22Rv1 (cell line): ENCODE data around the gene CCDC73.

Source experiments
- CTCF ChIP-seq: fragments of 450-650 bp; IDR thresholded peaks from 2 replicates; pipeline ENCODE4 v1.5.1; 2017; ENCODE audit warnings: mild to moderate bottlenecking
- ZFX ChIP-seq: fragments of 450-650 bp; IDR thresholded peaks from 2 replicates; pipeline ENCODE4 v1.6.1; 2017; ENCODE audit warnings: antibody characterized with exemption, borderline replicate concordance

- TF ChIP-seq CTCF (no peak), ZFX (no peak)
Measured at GRCh38 chr11:32583459-32584271, 210.8 kb downstream of the CCDC73 start, which contains the start of gene EIF3M.
